Hepatocyte (in vitro differentiated cells): ENCODE measurements around the gene GPR142. TPM values are rescaled to one million over a fixed set of nuclear protein-coding genes. Genes with fewer than 3 reads are reported as not detected.
A peak's percentile ranks its signal among the peaks of the same experiment; 100 is the strongest.

Source experiments
- DNase-seq: peaks from one replicate; pipeline ENCODE4 v3.0.0-alpha.2; 2016; ENCODE audit warnings: low spot score
- H2AFZ ChIP-seq: fragments of 200-600 bp; sonication (generic); 2 replicates; pipeline ENCODE4 v1.6.0; 2016; ENCODE audit warnings: antibody characterized with exemption, mild to moderate bottlenecking
- H3K27ac ChIP-seq: fragments of 200-600 bp; sonication (generic); 2 replicates; pipeline ENCODE4 v1.5.1; 2016; ENCODE audit warnings: mild to moderate bottlenecking
- H3K27me3 ChIP-seq: fragments of 200-600 bp; sonication (generic); 2 replicates; pipeline ENCODE4 v1.6.1; 2016
- H3K36me3 ChIP-seq: fragments of 200-600 bp; sonication (generic); replicated peaks from 2 replicates; pipeline ENCODE4 v1.5.1; 2016; ENCODE audit warnings: low read depth; ENCODE audit not compliant: insufficient read depth
- H3K4me1 ChIP-seq: fragments of 200-600 bp; sonication (generic); 2 replicates; pipeline ENCODE4 v1.5.1; 2016; ENCODE audit warnings: mild to moderate bottlenecking, moderate library complexity; ENCODE audit not compliant: insufficient read depth
- H3K4me2 ChIP-seq: fragments of 200-600 bp; sonication (generic); 2 replicates; pipeline ENCODE4 v1.6.0; 2016
- H3K4me3 ChIP-seq: fragments of 200-600 bp; sonication (generic); 2 replicates; pipeline ENCODE4 v1.5.1; 2016; ENCODE audit warnings: mild to moderate bottlenecking
- H3K79me2 ChIP-seq: fragments of 200-600 bp; sonication (generic); 2 replicates; pipeline ENCODE4 v1.6.0; 2017; ENCODE audit warnings: mild to moderate bottlenecking
- H3K9me2 ChIP-seq: fragments of 200-600 bp; sonication (generic); replicated peaks from 2 replicates; pipeline ENCODE4 v1.6.0; 2017; ENCODE audit warnings: mild to moderate bottlenecking; ENCODE audit not compliant: insufficient read depth
- H3K9me3 ChIP-seq: fragments of 200-600 bp; sonication (generic); 2 replicates; pipeline ENCODE4 v1.5.1; 2016; ENCODE audit warnings: low read depth, mild to moderate bottlenecking
- H4K20me1 ChIP-seq: fragments of 200-600 bp; sonication (generic); 2 replicates; pipeline ENCODE4 v1.6.0; 2016; ENCODE audit warnings: mild to moderate bottlenecking; ENCODE audit not compliant: insufficient read depth, poor library complexity, severe bottlenecking
- EZH2 ChIP-seq: fragments of 200-600 bp; sonication (generic); IDR thresholded peaks from 2 replicates; pipeline ENCODE4 v1.6.1; 2016; ENCODE audit warnings: antibody characterized with exemption, mild to moderate bottlenecking, borderline replicate concordance
- EZH2phosphoT487 ChIP-seq: fragments of 200-600 bp; sonication (generic); IDR thresholded peaks from one replicate; pipeline ENCODE4 v1.6.1; 2018; ENCODE audit warnings: antibody characterized with exemption, mild to moderate bottlenecking, low read depth, moderate library complexity; ENCODE audit not compliant: unreplicated experiment, severe bottlenecking
- WGBS: methylation state at CpG from one replicate; pipeline ENCODE4 v1.1.6; 2016; ENCODE audit warnings: low lambda C conversion rate; ENCODE audit errors: missing lambda C conversion rate; 5-methylcytosine and 5-hydroxymethylcytosine counted together
- polyA plus RNA-seq: library from polyadenylated mRNA; unstranded; fragments of >200 nt; fragmentation: Nextera tagmentation; extraction: Ambion mirVana; gene quantifications from 2 replicates; pipeline ENCODE4 v1.2.1, GENCODE V29; 2016
- total RNA-seq: library from RNA; depleted of rRNA; stranded (reverse); fragments of >200 nt; gene quantifications from 2 replicates; pipeline ENCODE4 v1.2.3, GENCODE V29; 2014
- TF ChIP-seq, protein P1 (sequence below): fragments of 200-600 bp; sonication (generic); IDR thresholded peaks from 2 replicates; pipeline ENCODE4 v1.5.1; 2016; ENCODE audit warnings: antibody characterized with exemption, mild to moderate bottlenecking; ENCODE audit not compliant: poor library complexity

GPR142 gene
- total and polyA plus RNA-seq, 2 experiments from 2014 or later = not detected

DNA sequence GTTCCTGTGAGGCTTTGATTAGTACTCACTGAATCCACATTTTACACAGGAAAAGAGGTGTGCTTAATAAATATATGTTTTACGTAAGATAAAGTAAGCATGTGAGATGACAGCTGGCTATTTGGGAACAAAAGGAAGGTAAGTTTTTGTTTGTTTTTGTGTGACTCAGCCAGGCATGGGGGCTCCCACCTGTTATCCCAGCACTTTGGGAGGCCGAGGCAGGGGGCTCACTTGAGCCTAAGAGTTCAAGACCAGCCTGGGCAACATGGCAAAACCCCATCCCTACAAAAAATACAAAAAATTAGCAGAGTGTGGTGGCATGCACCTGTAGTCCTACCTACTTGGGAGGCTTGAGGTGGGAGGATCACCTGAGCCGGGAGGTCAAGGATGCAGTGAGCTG is 17.9 kb downstream of the GPR142 start:
- 88% methylated on average over 3 of the region's 3 CpGs for WGBS
- TF ChIP-seq EZH2phosphoT487 (no peak), EZH2 (no peak)
- TF ChIP-seq, protein P1, sequence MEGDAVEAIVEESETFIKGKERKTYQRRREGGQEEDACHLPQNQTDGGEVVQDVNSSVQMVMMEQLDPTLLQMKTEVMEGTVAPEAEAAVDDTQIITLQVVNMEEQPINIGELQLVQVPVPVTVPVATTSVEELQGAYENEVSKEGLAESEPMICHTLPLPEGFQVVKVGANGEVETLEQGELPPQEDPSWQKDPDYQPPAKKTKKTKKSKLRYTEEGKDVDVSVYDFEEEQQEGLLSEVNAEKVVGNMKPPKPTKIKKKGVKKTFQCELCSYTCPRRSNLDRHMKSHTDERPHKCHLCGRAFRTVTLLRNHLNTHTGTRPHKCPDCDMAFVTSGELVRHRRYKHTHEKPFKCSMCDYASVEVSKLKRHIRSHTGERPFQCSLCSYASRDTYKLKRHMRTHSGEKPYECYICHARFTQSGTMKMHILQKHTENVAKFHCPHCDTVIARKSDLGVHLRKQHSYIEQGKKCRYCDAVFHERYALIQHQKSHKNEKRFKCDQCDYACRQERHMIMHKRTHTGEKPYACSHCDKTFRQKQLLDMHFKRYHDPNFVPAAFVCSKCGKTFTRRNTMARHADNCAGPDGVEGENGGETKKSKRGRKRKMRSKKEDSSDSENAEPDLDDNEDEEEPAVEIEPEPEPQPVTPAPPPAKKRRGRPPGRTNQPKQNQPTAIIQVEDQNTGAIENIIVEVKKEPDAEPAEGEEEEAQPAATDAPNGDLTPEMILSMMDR = no peak

DNA sequence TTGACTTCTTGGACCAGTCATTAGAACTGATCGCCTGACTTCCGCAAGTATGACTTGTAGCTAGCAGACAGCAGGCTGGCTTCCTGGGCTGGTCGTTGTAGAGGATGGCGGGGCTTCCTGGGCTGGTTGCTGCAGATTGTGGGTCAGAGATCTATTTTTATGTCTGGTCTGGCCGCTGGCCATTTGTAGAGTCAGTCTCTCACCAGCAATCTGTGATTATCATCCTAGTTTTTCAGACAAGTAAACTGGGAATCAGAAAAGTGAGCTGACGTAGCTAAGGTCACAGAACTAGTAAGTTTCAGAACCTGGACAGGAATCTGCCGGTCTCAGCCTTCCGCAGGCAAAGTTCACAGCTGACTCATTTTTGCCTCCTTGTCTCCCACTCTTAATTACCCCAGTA is 19.1 kb downstream of the GPR142 start:
- no peaks in the 10 kb centered on the region for H3K27me3 ChIP-seq
- WGBS = 67% methylated on average over 8 of the region's 8 CpGs
- no peak overlapping the region for H3K4me2 ChIP-seq
- no peaks in the 10 kb centered on the region for H3K9me3 ChIP-seq
- peak; percentile 66 for DNase-seq
- TF ChIP-seq, protein P1 = no peak
- TF ChIP-seq EZH2phosphoT487 (no peak), EZH2 (no peak)
- H3K9me2 ChIP-seq = no peaks in the 10 kb centered on the region
- H3K27ac ChIP-seq = peak overlapping the region; percentile 71
- no peaks in the 10 kb centered on the region for H3K79me2 ChIP-seq
- H4K20me1 ChIP-seq = no peaks in the 10 kb centered on the region
- H3K4me3 ChIP-seq = no peak overlapping the region
- H3K4me1 ChIP-seq = no peaks in the 10 kb centered on the region
- H3K36me3 ChIP-seq = no peaks in the 10 kb centered on the region
- no peak overlapping the region for H2AFZ ChIP-seq

More for the DNA sequence above, 17.9 kb downstream of the GPR142 start:
- no peak overlapping the region for H3K4me2 ChIP-seq
- H4K20me1 ChIP-seq = no peaks in the 10 kb centered on the region
- no peaks in the 10 kb centered on the region for H3K36me3 ChIP-seq
- H3K27me3 ChIP-seq = no peaks in the 10 kb centered on the region
- H3K27ac ChIP-seq = no peak overlapping the region
- no peak overlapping the region for H2AFZ ChIP-seq
- peaks cover 3% of the 10 kb centered on the region for H3K4me1 ChIP-seq
- H3K9me3 ChIP-seq = no peaks in the 10 kb centered on the region
- DNase-seq = no peak
- H3K4me3 ChIP-seq = no peak overlapping the region
- no peaks in the 10 kb centered on the region for H3K9me2 ChIP-seq
- no peaks in the 10 kb centered on the region for H3K79me2 ChIP-seq

DNA sequence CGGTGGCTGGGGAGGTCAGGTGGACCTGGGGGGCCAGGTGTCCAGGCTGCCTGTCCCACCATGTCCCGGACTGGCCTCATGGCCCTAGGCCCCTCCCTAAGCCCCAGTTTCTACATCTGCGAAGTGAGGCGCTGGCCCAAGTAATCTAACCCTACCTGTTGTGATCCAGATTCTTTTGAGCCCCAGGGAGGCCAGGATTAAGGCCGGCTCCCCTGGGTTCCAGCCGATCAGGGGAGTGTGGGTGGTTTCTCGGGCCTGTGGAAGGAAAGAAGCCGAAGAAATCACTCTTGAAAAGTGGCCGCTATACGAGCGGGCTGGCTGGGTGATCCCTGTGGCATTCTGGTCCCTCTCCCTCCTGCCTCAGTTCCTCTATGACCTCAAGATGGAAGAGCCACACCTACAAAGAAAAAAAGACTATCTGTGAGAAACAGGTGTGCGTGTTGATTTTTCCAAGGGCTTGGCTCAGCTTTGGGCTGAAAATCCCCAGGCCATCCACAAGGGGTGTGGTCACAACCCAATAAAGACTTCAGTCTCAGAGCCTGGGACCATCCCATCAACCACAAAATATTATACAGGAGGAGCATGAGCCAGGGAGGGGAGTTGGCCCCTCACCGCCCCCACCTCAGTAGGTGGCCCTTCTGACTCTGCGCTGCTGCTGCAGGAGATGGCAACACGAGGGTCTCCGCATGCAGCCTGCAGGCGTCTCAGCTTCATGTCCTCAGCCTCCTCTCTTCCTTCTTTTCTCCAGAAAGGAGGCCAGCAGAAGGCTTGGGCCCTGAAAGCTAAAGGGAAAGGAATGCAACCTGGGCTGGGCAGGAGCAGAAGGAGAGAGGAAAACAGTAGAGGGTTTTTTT is 20.3 kb downstream of the GPR142 start:
- Histone ChIP-seq H2AFZ (no peak overlapping the region), H3K4me2 (no peak overlapping the region), H3K79me2 (no peaks in the 10 kb centered on the region), H3K4me3 (no peak overlapping the region), H3K27me3 (no peaks in the 10 kb centered on the region), H3K4me1 (no peaks in the 10 kb centered on the region), H4K20me1 (no peaks in the 10 kb centered on the region), H3K36me3 (no peaks in the 10 kb centered on the region), H3K27ac (no peak overlapping the region), H3K9me3 (no peaks in the 10 kb centered on the region), H3K9me2 (no peaks in the 10 kb centered on the region)
- 80% methylated on average over 17 of the region's 17 CpGs for WGBS
- TF ChIP-seq EZH2 (no peak), EZH2phosphoT487 (no peak)
- TF ChIP-seq, protein P1 = no peak
- DNase-seq = no peak
